Midbrain (tissue), 1 donor: ENCODE measurements around the gene SLC1A2.
A peak's percentile ranks its signal among the peaks of the same experiment; 100 is the strongest.

Experiments
- DNase-seq: peaks from one replicate; lab custom pipeline; 2025; lab: John Stamatoyannopoulos, UW

The SLC1A2 gene

GRCh38 chr11:35302398-35302797 is 117.0 kb downstream of the SLC1A2 start:
- no peak for DNase-seq

GRCh38 chr11:35298369-35298768 is 121.0 kb downstream of the SLC1A2 start:
- DNase-seq = no peak

- no peak for DNase-seq
Measured at GRCh38 chr11:35295751-35296150, 123.6 kb downstream of the SLC1A2 start.

GRCh38 chr11:35293699-35294098 is 125.7 kb downstream of the SLC1A2 start:
- DNase-seq = no peak

GRCh38 chr11:35293035-35293434 is 126.3 kb downstream of the SLC1A2 start:
- no peak for DNase-seq

GRCh38 chr11:35292279-35292678 is 127.1 kb downstream of the SLC1A2 start:
- DNase-seq = no peak

GRCh38 chr11:35290876-35291275 is 128.5 kb downstream of the SLC1A2 start:
- DNase-seq = no peak

- DNase-seq = no peak
Measured at GRCh38 chr11:35289821-35290220, 129.5 kb downstream of the SLC1A2 start.

GRCh38 chr11:35288817-35289541 is 130.4 kb downstream of the SLC1A2 start:
- DNase-seq = no peak

- DNase-seq = no peak
Measured at GRCh38 chr11:35288309-35288708, 131.0 kb downstream of the SLC1A2 start.

GRCh38 chr11:35287344-35287890 is 131.9 kb downstream of the SLC1A2 start:
- DNase-seq = no peak

GRCh38 chr11:35286126-35286525 is 133.2 kb downstream of the SLC1A2 start:
- no peak for DNase-seq

- no peak for DNase-seq
Measured at GRCh38 chr11:35285471-35285870, 133.9 kb downstream of the SLC1A2 start.

GRCh38 chr11:35282221-35282882 is 137.0 kb downstream of the SLC1A2 start:
- DNase-seq = no peak

- no peak for DNase-seq
Measured at GRCh38 chr11:35281169-35281688, 138.1 kb downstream of the SLC1A2 start.

- DNase-seq = no peak
Measured at GRCh38 chr11:35280727-35281126, 138.6 kb downstream of the SLC1A2 start.

GRCh38 chr11:35277827-35278226 is 141.5 kb downstream of the SLC1A2 start:
- DNase-seq = no peak

GRCh38 chr11:35276396-35277145 is 142.8 kb downstream of the SLC1A2 start:
- peak; percentile 44 for DNase-seq

- DNase-seq = peak; percentile 61
Measured at GRCh38 chr11:35275786-35276170, 143.6 kb downstream of the SLC1A2 start.

- peak; percentile 61 for DNase-seq
Measured at GRCh38 chr11:35274909-35275785, 144.2 kb downstream of the SLC1A2 start.

- no peak for DNase-seq
Measured at GRCh38 chr11:35272391-35272902, 146.9 kb downstream of the SLC1A2 start.
